Dedifferentiated amniotic fluid mesenchymal stem cell (primary cell): Measurements from ENCODE around the gene CALR3.
A peak's percentile ranks its signal among the peaks of the same experiment; 100 is the strongest.
"Not testable (repeated sequence)": the region's sequence is repeated elsewhere in the genome, so short reads cannot be mapped to it uniquely, and the experiment has no call there.

Experiments used
- DNase-seq: peaks from one replicate; pipeline ENCODE4 v3.0.0-alpha.2; 2016; ENCODE audit errors: extremely low spot score

Gene CALR3

GRCh38 chr19:16497042-16497441 is 1.1 kb upstream of the CALR3 start:
- no peak for DNase-seq

- no peak for DNase-seq
These were observed 631 bp upstream of the CALR3 start for GRCh38 chr19:16496613-16496983.

GRCh38 chr19:16486476-16486875 is 9.5 kb downstream of the CALR3 start:
- DNase-seq = not testable (repeated sequence)

GRCh38 chr19:16482745-16483144 is 13.2 kb downstream of the CALR3 start:
- no peak for DNase-seq

GRCh38 chr19:16477311-16477710 is 18.7 kb downstream of the CALR3 start:
- DNase-seq = no peak

- no peak for DNase-seq
These were observed 19.6 kb downstream of the CALR3 start for GRCh38 chr19:16476401-16476800.

- DNase-seq = no peak
These were observed 22.0 kb downstream of the CALR3 start for GRCh38 chr19:16473875-16474392.

- no peak for DNase-seq
These were observed 23.0 kb downstream of the CALR3 start for GRCh38 chr19:16472992-16473391.

- not testable (repeated sequence) for DNase-seq
These were observed 23.4 kb downstream of the CALR3 start for GRCh38 chr19:16472559-16472899.

- peak; percentile 25 for DNase-seq
These were observed 24.8 kb downstream of the CALR3 start for GRCh38 chr19:16470911-16471811.

GRCh38 chr19:16470541-16470910 is 25.4 kb downstream of the CALR3 start:
- DNase-seq = no peak

GRCh38 chr19:16467581-16467980 is 28.4 kb downstream of the CALR3 start:
- no peak for DNase-seq

GRCh38 chr19:16466802-16467427 is 29.1 kb downstream of the CALR3 start:
- not testable (repeated sequence) for DNase-seq

- DNase-seq = no peak
These were observed 30.7 kb downstream of the CALR3 start for GRCh38 chr19:16465239-16465638.

GRCh38 chr19:16463991-16464575 is 31.9 kb downstream of the CALR3 start:
- DNase-seq = no peak

GRCh38 chr19:16463341-16463990 is 32.5 kb downstream of the CALR3 start:
- DNase-seq = no peak

- DNase-seq = no peak
These were observed 33.2 kb downstream of the CALR3 start for GRCh38 chr19:16462757-16463250.

- no peak for DNase-seq
These were observed 34.3 kb downstream of the CALR3 start for GRCh38 chr19:16461630-16462051.

- DNase-seq = no peak
These were observed 35.5 kb downstream of the CALR3 start for GRCh38 chr19:16460454-16460853.

GRCh38 chr19:16459680-16460079 is 36.3 kb downstream of the CALR3 start:
- no peak for DNase-seq

GRCh38 chr19:16458391-16459341 is 37.3 kb downstream of the CALR3 start:
- DNase-seq = no peak
